GM13977 (cell line): Measurements from ENCODE around the gene TLR2.

Experiments used
- DNase-seq: peaks from one replicate; pipeline ENCODE4 v3.0.0; 2012; ENCODE audit warnings: low spot score
- CTCF ChIP-seq: IDR thresholded peaks from 2 replicates; pipeline ENCODE4 v1.5.1; 2012; ENCODE audit warnings: mild to moderate bottlenecking, control low read depth; ENCODE audit not compliant: insufficient read depth; ENCODE audit errors: extremely low read depth, missing control alignments
- in situ Hi-C: fragments of 300-500 bp; cut with MboI; formaldehyde crosslinking; loops from one replicate; pipeline ENCODE4 v1.12.0; 2022; ENCODE audit warnings: low sequenced_read_pairs, low pct_unique_long_range_greater_than_20kb, mixed read lengths, inconsistent platforms; ENCODE audit not compliant: unreplicated experiment

TLR2 gene

GRCh38 chr4:153705743-153706468 is 21.8 kb downstream of the TLR2 start:
- DNase-seq = no peak
- TF ChIP-seq CTCF = no peak
- in situ Hi-C loops = no loop called here

- in situ Hi-C loops = no loop called here
- DNase-seq = no peak
- no peak for TF ChIP-seq CTCF
These were observed 22.4 kb downstream of the TLR2 start for GRCh38 chr4:153706519-153706918.

- in situ Hi-C loops = no loop called here
- no peak for DNase-seq
- no peak for TF ChIP-seq CTCF
These were observed 26.6 kb downstream of the TLR2 start for GRCh38 chr4:153710681-153711080.

- no peak for DNase-seq
- in situ Hi-C loops = no loop called here
- TF ChIP-seq CTCF = no peak
These were observed 30.0 kb downstream of the TLR2 start for GRCh38 chr4:153713866-153714646.

GRCh38 chr4:153722036-153722435 is 38.0 kb downstream of the TLR2 start:
- DNase-seq = no peak
- in situ Hi-C loops = no loop called here
- TF ChIP-seq CTCF = no peak

GRCh38 chr4:153724606-153725005 is 40.5 kb downstream of the TLR2 start:
- DNase-seq = no peak
- no peak for TF ChIP-seq CTCF
- in situ Hi-C loops = no loop called here
